Dermis blood vessel endothelial cell (primary cell): ENCODE results near the gene TEX19. TPM values are rescaled to one million over a fixed set of nuclear protein-coding genes. Genes with fewer than 3 reads are reported as not detected.
"Not testable (repeated sequence)": the region's sequence is repeated elsewhere in the genome, so short reads cannot be mapped to it uniquely, and the experiment has no call there.

Source experiments
- DNase-seq: peaks from one replicate; pipeline ENCODE4 v3.0.0; 2010
- total RNA-seq: library from RNA; depleted of rRNA; stranded (reverse); fragments of >200 nt; gene quantifications from 2 replicates; pipeline ENCODE4 v1.2.3, GENCODE V29; 2014

Gene TEX19
- total RNA-seq, 1 donor from 2014 or later, result not detected

DNA sequence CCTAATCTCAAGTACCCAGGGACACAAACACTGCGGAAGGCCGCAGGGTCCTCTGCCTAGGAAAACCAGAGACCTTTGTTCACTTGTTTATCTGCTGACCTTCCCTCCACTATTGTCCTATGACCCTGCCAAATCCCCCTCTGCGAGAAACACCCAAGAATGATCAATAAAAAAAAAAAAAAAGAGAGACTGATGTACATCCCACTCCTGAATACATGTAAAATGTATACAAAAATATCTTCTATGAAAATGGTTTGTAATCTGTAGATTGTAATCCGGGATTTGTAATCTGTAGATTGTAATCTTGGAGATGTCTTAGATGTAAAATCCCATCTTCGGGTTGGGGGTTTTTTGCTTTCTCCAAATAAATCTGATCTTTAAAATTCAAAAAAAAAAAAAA is 18.2 kb downstream of the TEX19 start:
- DNase-seq, result not testable (repeated sequence)

DNA sequence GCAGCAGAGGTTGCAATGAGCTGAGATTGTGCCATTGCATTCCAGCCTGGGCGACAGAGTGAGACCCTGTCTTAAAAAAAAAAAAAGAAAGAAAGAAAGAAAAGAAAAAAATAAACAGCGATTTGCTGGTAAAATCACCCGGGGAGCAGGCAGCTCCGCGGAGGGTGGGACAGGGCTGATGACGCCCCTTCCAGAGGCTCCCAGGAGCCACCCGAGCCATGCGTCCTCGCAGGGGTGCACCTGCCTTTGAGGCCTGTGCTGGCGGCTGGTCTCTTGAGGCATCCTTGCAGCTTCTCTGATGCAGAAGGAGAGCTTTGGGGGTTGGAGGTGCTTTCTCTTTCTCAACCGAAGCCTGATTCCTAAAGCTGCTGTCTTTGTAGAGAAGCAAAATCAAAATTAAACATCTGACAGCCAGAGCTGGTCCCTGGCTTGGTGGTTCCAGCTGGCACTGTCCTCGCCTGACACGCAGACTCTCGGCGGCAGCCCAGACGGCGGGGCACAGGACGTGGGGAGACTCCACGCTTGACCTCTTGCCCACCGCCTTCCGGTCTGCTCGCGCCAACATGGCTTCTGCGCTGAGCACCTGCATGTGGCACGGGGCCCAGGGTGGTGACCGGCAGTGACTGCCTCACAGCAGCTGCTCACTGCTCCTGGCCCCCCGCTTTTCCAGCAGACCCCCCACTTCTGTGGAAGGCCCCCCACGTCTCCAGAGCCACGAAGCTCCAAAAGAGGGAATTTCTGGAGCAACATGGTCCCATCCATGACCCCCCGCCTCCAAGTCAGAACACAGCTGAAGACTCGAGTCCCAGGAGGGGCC is 19.1 kb downstream of the TEX19 start:
- no peak for DNase-seq

DNA sequence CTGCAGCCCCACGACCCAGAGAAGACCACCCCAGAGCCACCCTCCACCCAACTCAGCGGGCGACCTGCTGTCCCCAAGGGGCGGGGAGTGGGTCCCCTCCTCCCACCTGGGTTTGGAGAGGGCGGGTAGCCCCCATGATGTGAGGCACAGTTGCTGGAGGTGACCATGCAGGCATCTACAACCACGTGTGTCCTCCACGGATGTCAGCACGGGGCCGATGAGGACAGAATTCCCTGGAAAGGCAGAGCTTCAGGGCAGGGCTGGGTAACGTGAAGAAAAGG is 19.6 kb downstream of the TEX19 start:
- DNase-seq, result no peak

GRCh38 chr17:82380860-82381702 is 22.0 kb downstream of the TEX19 start:
- no peak for DNase-seq

- not testable (repeated sequence) for DNase-seq
These were observed 22.6 kb downstream of the TEX19 start for GRCh38 chr17:82381703-82382009.

- DNase-seq, result not testable (repeated sequence)
These were observed 23.3 kb downstream of the TEX19 start for GRCh38 chr17:82382220-82382932.

DNA sequence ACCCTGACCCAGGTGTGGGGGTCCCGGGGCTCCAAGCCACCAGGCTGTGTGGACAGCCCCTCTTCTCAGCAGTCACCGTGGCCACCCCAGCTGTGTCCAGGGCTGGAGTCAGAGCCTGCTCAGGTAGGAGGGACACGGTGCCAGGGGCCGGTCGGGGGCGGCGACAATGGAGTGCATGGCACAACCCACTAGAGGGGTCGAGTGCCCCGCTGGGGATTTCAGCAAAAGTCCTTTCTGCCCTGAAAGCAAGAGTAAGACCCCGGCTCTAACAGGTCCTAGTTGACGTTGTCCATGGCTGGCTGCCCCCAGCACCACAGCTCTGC is 23.8 kb downstream of the TEX19 start:
- no peak for DNase-seq

- DNase-seq, result no peak
These were observed 24.4 kb downstream of the TEX19 start for GRCh38 chr17:82383411-82383810.

GRCh38 chr17:82384051-82384729 is 25.1 kb downstream of the TEX19 start:
- DNase-seq, result no peak

DNA sequence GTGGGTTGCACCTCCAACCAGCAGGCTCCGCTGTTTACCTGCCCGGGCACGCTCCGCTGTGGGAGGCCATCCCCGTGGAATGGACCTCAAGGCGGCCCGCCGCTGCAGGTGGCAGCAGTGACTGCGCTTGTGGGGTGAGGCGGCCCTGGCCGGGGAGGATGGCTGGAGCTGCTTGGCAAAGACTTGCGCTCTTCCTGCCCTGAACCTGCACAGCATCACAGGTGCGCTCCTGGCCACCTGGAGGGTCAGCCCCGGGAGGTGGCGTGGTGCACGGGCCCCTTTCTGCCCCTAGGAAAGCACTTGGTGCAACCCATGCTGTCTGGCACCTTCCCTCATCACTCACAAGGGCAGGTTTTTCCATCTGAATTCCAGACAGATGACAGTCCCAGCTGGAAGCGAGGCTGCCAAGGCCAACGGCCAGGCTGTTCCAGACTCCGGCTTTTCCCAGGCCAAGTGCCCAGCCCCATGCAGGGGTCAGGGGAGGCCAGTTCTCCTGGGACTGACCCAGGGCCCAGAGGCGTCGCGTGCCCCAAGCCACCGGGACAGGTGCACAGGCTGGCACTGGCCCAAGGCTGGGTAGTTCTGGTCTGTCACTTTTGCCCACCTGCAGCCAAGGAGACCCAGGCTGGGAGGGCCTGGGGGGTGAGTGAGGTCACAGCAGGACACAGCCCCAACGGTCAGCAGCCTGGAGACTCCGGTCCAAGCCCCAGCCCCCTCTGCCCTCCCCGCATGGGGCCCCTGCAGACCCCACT is 25.9 kb downstream of the TEX19 start:
- no peak for DNase-seq

GRCh38 chr17:82385559-82386254 is 26.7 kb downstream of the TEX19 start:
- DNase-seq, result no peak

- DNase-seq, result no peak
These were observed 27.3 kb downstream of the TEX19 start for GRCh38 chr17:82386255-82386831.

GRCh38 chr17:82386881-82387704 is 28.0 kb downstream of the TEX19 start:
- DNase-seq, result no peak

- DNase-seq, result no peak
These were observed 28.7 kb downstream of the TEX19 start for GRCh38 chr17:82387705-82388106.

DNA sequence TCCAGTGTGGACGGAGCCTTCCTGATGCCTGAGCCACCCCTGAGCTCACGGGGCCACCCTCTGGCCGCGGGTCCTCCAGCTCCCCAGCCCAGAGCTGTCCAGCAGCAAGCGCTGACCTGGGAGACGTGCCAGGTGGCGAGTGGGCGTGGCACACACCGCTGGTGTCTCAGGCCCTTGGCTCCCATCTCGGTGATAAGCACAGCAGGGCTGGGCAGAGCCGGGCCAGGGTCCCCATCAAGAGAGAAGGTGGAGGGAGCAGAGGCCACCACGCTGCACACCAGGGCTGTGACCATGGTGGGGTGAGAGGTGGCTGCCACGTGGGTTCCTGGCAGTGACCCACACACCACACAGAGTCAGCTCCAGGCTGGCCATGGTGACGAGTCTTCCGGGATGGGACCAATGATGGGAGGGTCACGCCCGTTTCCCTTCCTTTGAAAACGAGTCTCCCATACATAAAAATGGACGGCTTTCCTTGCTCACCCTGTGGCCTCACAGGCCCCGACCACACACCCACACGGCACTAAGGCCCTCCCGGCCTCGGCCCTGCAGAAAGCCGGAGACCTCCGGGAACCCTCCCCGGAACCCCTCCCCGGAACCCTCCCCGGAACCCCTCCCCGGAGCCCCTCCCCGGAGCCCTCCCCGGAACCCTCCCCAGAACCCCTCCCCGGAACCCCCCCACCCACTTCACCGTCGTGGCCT is 29.3 kb downstream of the TEX19 start:
- peak; percentile 18 for DNase-seq

GRCh38 chr17:82388922-82389283 is 29.9 kb downstream of the TEX19 start:
- DNase-seq, result no peak

GRCh38 chr17:82389379-82389778 is 30.3 kb downstream of the TEX19 start:
- no peak for DNase-seq

DNA sequence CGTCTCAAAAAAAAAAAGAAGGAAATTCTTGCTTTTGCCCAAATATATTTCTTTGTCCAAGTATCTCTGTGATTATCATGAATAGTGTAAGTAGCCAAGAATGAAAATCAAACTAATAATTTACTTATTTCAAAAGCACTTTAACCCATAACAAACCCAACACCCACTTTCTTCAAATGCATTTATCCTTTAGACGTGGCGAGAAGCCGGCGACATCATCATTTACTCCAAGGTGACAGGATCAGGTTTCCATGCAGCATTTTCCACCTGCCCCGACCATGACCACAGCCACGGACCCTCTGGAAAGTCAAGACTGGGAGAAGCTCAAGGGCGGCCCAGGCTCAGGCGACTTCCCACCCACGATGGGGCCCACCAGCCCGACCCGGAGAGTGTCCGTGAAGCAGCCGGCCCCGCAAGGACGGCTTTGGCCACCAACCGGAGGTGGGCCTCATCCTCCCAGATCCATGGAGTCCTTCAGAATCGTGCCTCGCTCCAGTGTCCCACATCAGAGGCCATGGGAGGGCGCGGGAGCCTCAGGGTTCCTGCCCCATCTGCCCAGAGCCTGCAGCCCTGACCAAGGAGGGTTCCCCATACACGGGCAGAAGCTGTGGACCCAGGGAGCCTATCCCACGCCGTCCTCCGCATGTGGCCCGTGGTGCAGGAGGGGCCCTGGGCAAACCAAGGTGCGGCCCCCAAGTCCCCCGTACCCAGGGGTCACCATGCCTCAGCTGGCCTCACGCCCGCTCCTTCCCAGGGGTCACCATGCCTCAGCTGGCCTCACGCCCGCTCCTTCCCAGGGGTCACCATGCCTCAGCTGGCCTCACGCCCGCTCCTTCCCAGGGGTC is 31.2 kb downstream of the TEX19 start:
- DNase-seq, result no peak

DNA sequence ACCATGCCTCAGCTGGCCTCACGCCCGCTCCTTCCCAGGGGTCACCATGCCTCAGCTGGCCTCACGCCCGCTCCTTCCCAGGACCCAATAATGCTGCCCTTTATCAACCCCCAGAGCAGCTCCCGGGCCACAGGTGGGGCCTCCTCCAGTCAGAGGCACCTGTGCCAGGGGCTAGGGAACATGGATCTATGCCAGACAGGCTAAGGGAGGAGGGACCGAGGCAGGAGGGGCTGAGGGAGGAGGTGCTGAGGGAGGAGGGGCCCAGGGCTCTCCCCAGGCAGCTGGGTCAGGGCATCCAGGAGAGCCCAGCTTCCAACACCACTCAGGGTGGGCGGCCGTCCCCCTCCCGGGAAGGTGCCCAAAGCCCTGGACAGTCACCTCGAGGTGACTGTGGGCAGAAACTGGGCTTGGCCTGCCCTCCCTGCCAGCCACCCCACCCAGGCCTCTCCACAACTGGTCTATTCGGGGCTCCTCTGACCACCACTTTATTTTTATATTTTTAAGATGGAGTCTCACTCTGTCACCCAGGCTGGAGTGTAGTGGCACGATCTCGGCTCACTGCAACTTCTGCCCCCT is 31.9 kb downstream of the TEX19 start:
- DNase-seq, result no peak
